Lower lobe of right lung (tissue), 2 donors: Measurements from ENCODE around the gene HAVCR2. TPM values are rescaled to one million over a fixed set of nuclear protein-coding genes. Genes with fewer than 3 reads are reported as not detected.
A peak's percentile ranks its signal among the peaks of the same experiment; 100 is the strongest.

Experiments
- ATAC-seq, 2 donors: fragments of 200-7000 bp; cut with Tn5 transposase; one replicate each; pipeline ENCODE4 v1.9.1; 2020 to 2022; ENCODE audit warnings: mild to moderate bottlenecking in 2 of 2, moderate library complexity in 2 of 2
- DNase-seq: peaks from one replicate; pipeline ENCODE4 v3.0.0-alpha.2; 2020
- H3K27ac ChIP-seq: fragments of 200-600 bp; one replicate; pipeline ENCODE4 v1.8.0; 2022
- H3K27me3 ChIP-seq: fragments of 200-600 bp; one replicate; pipeline ENCODE4 v1.8.0; 2022; ENCODE audit warnings: low read depth
- H3K36me3 ChIP-seq: fragments of 200-600 bp; one replicate; pipeline ENCODE4 v1.8.0; 2022; ENCODE audit warnings: mild to moderate bottlenecking
- H3K4me1 ChIP-seq: fragments of 200-600 bp; one replicate; pipeline ENCODE4 v1.8.0; 2022
- H3K4me3 ChIP-seq: fragments of 200-600 bp; one replicate; pipeline ENCODE4 v1.8.0; 2022; ENCODE audit warnings: mild to moderate bottlenecking
- H3K9me3 ChIP-seq: fragments of 200-600 bp; one replicate; pipeline ENCODE4 v1.8.0; 2022
- intact Hi-C: fragments of 100-400 bp; cut with DNase I; formaldehyde crosslinking; loops from one replicate; pipeline ENCODE4 v1.11.0; 2022
- total RNA-seq: library from RNA; stranded (reverse); fragmentation: NEBNext Ultra II Directional; extraction: Animal tissue kit (Norgen Biotek cat#: 25700); gene quantifications from one replicate; pipeline ENCODE4 v1.2.1, GENCODE V29; 2021
- TF ChIP-seq, protein P1 (sequence below): fragments of 200-600 bp; IDR thresholded peaks from one replicate; pipeline ENCODE4 v1.8.0; 2022; ENCODE audit warnings: antibody characterized with exemption, mild to moderate bottlenecking
- donor health status: DM: no; HTN: yes; CAD: no; lungs with severe emphysema.

The HAVCR2 gene
- total RNA-seq, 1 donor from 2014 or later: 33.8 TPM

DNA sequence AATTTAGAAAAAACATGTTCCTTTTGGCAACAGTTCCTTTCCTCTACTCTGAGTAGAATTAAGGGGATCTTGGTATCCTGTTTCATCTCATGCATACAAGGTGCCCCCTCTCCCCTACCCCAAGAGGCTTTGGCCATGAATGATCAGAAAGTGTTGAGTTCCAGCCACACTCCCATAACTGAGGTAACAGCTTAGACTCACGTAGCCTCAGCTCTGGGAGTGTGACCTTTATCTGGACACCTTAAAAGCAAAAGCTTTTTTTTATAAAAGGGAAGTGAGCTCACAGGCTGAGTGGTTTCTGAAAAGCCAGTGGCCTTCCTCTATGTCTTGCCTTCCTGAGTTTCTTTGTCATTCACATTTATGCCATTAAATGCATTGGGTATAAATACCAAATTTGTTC is 900 bp upstream of the HAVCR2 start:
- no peaks in the 10 kb centered on the region for H3K27me3 ChIP-seq
- H3K27ac ChIP-seq: peak overlapping the region; percentile 65
- TF ChIP-seq, protein P1, sequence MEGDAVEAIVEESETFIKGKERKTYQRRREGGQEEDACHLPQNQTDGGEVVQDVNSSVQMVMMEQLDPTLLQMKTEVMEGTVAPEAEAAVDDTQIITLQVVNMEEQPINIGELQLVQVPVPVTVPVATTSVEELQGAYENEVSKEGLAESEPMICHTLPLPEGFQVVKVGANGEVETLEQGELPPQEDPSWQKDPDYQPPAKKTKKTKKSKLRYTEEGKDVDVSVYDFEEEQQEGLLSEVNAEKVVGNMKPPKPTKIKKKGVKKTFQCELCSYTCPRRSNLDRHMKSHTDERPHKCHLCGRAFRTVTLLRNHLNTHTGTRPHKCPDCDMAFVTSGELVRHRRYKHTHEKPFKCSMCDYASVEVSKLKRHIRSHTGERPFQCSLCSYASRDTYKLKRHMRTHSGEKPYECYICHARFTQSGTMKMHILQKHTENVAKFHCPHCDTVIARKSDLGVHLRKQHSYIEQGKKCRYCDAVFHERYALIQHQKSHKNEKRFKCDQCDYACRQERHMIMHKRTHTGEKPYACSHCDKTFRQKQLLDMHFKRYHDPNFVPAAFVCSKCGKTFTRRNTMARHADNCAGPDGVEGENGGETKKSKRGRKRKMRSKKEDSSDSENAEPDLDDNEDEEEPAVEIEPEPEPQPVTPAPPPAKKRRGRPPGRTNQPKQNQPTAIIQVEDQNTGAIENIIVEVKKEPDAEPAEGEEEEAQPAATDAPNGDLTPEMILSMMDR: no peak
- peak overlapping the region; percentile 32 for H3K4me3 ChIP-seq
- ATAC-seq (peak; percentile 55 to 62), DNase-seq (no peak)
- H3K36me3 ChIP-seq: no peaks in the 10 kb centered on the region
- H3K9me3 ChIP-seq: no peaks in the 10 kb centered on the region
- intact Hi-C loops: no loop called here
- H3K4me1 ChIP-seq: no peaks in the 10 kb centered on the region

DNA sequence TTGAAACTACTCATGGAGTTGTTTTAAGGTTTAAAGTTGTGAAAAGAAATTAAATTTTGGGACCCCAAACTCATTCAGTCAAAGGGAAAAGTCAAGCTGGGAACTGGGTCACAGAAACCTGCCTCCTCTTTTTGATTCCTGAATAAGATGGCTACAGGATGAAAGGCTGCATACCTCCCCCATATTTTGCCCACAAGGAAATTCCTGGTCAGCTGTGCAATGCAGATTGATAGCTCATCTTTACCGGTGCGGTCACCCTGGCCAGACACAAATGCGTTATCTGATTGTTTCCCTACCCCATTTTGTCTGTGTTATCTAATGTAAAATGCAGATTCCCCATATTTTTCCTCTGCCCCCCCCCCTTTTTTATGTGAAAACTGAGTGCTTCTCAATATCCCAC is 1.3 kb downstream of the HAVCR2 start:
- Histone ChIP-seq H3K27me3 (no peaks in the 10 kb centered on the region), H3K27ac (peak overlapping the region; percentile 65), H3K4me3 (peak overlapping the region; percentile 32), H3K9me3 (no peaks in the 10 kb centered on the region), H3K4me1 (no peaks in the 10 kb centered on the region), H3K36me3 (no peaks in the 10 kb centered on the region)
- ATAC-seq (no peak), DNase-seq (no peak)
- intact Hi-C loops: no loop called here
- TF ChIP-seq, protein P1: no peak

DNA sequence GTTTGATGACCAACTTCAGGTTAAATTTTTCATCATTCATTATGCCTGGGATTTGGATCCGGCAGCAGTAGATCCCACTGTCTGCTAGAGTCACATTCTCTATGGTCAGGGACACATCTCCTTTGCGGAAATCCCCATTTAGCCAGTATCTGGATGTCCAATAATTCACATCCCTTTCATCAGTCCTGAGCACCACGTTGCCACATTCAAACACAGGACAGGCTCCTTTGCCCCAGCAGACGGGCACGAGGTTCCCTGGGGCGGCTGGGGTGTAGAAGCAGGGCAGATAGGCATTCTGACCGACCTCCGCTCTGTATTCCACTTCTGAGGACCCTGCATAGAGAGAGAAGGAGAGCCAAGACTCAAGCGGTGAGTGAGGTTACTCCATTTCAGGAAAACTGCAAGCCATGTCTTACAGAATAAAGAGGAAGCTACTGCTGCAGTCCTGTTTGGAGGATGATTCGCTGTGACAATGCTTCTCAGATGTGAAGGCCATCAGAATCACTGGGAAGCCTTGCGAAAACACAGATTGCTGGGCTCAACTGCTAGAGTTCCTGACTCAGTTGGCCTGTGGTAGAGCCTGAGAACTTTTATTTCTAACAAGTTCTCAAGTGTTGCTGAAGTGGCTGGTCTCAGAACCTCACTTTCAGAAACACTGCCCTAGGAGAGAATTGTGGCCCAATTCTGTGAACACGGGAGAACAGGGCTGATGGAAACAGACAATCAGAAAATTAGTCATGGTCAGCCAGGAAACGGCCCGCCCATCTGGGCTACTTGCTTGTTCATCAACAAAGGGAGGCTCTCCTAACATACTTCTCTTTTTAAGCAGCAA is 2.0 kb downstream of the HAVCR2 start:
- Histone ChIP-seq H3K27me3 (no peaks in the 10 kb centered on the region), H3K36me3 (no peaks in the 10 kb centered on the region), H3K4me1 (no peaks in the 10 kb centered on the region), H3K27ac (peak overlapping the region; percentile 65), H3K4me3 (peak overlapping the region; percentile 32), H3K9me3 (no peaks in the 10 kb centered on the region)
- DNase-seq: peak; percentile 76
- intact Hi-C loops: no loop called here
- ATAC-seq: peak; percentile 43 to 69
- TF ChIP-seq, protein P1: no peak

DNA sequence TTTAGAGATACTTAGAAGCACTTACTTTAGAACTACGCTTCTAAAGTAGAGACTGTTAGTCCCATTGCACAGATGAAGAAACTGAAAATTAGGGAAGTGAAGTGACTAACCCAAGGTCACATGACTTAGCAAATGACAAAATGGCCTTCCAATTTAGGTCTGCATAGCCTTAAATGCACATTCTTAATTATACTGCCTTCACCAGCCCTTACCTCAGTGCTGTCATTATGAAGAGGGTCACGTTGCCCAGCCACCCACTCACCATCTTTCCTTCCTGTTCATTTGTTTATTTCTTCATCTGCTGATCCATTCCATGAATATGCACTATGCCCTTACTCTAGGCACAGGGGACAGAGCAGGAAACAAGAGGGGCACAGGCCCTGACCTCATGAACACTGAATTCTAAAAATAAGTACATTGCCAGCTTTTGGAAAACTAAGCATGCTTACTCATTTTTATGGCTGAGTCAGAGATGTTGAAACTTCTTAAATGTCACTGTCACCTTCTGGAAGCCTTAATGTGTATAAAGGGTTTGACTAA is 8.6 kb downstream of the HAVCR2 start:
- intact Hi-C loops: no loop called here
- ATAC-seq (peak; percentile 58 to 62), DNase-seq (no peak)
- H3K9me3 ChIP-seq: no peaks in the 10 kb centered on the region
- H3K36me3 ChIP-seq: no peaks in the 10 kb centered on the region
- TF ChIP-seq, protein P1: no peak
- H3K27me3 ChIP-seq: no peaks in the 10 kb centered on the region
- H3K4me1 ChIP-seq: no peaks in the 10 kb centered on the region
- H3K27ac ChIP-seq: no peak overlapping the region
- no peak overlapping the region for H3K4me3 ChIP-seq

DNA sequence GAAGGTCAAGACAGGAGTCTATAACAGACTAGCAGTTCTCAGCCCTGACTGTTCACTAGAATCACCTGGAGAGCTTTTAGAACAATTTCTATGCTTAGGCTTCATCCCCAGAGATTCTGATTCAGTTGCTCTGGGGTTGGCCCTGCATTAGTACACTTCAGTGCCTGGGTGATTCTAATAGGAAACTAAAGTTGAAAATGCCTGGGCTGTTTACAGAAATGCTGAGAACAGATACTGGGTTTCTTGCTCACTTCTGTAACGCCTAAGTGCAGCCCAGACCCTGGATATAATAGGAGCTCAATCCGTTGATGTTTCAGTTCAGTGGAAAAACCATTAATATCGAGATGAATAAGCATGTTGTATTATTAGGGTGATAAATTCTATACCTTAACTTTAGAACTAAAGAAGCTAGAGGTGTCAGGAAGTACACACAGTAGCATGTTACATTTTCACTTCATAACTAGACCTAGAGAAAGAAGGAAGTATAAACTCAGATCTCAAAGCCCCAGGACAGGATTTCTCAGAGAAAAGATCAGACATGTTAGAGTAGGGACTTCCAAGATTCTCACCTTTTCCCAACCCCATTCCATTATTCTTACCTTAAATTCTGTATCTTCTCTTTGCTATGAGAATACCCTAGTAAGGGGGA is 20.4 kb downstream of the HAVCR2 start:
- intact Hi-C loops: no loop called here
- ATAC-seq: no peak
- no peak overlapping the region for H3K4me3 ChIP-seq
- TF ChIP-seq, protein P1: no peak
- H3K36me3 ChIP-seq: peaks cover 7% of the 10 kb centered on the region
- H3K27ac ChIP-seq: no peak overlapping the region
- H3K27me3 ChIP-seq: no peaks in the 10 kb centered on the region
- H3K9me3 ChIP-seq: no peaks in the 10 kb centered on the region
- DNase-seq: no peak
- H3K4me1 ChIP-seq: no peaks in the 10 kb centered on the region
